ENCODE results near the gene TFDP2. TPM values are rescaled to one million over a fixed set of nuclear protein-coding genes. Genes with fewer than 3 reads are reported as not detected.
A peak's percentile ranks its signal among the peaks of the same experiment; 100 is the strongest.

Gene TFDP2
- total and polyA plus RNA-seq, 10 of the 15 experiments (the other 5 are each of a cell fraction or from before 2014, with no cell fraction given): 28.3 to 100 (median 49.7) TPM

DNA sequence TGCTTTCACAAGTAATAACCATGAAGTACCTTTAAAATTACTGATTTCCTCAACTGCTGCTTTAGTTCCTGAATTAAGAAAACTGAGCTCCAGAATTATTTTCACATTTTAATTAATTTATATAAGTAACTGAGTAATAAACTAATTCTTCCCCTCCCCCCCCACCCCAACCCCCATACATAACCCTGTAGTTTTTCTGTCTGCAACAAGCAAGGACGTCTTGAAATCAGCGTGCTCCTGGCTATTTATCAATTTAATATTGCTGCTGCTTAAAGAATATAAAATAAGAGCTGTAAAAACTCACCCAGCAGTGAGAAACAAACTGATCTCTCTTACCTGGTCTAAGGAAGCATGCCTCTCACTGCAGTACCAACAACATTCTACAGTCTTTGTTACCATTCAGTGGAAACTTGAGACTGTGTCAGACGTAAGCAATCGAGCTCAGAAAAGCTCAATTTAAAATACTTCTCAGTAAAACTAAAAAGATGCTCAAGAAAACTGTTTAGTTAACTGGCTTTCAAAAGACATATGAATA is 121.0 kb downstream of the TFDP2 start:
- CTCF ChIA-PET: interaction anchor here (0.8 to 1.7 kb wide), 9 partner anchors 9 to 251 kb away, joined by 3 to 5 read pairs (median 3); no protein-coding TSS in a partner anchor
- RAD21 ChIA-PET (ENCODE audit: unreplicated experiment): interaction anchor here (0.6 to 2.0 kb wide), 10 partner anchors 7 to 691 kb away, joined by 3 to 5 read pairs (median 3); no protein-coding TSS in a partner anchor
- Histone ChIP-seq H3K36me3 (ENCODE audit: control insufficient read depth in 2 of 2, insufficient read depth in 2 of 2, low read length in 1 of 2) (0 out of 4 replicates have a peak, but pooled peaks cover 0 to 3% of the 10 kb centered on the region in 2 experiments), H3K27me3 (replicated peaks in 1 of 2; ENCODE audit: control insufficient read depth in 2 of 2, insufficient read depth in 2 of 2, low read length in 1 of 2) (no peaks in the 10 kb centered on the region), H3K9me3 (replicated peaks; ENCODE audit: control insufficient read depth, insufficient read depth, low read length) (no peaks in the 10 kb centered on the region), H2AFZ (ENCODE audit: control insufficient read depth, low read depth, low read length) (peak overlapping the region; percentile 65), H3K9ac (ENCODE audit: control insufficient read depth, insufficient read depth, low read length) (peak overlapping the region; percentile 58), H4K20me1 (ENCODE audit: control insufficient read depth, insufficient read depth) (no peaks in the 10 kb centered on the region), H3K79me2 (ENCODE audit: control insufficient read depth, insufficient read depth, low read length) (peaks cover 20% of the 10 kb centered on the region), H3K4me3 (peak overlapping the region; percentile 68), H3K4me2 (ENCODE audit: control insufficient read depth, insufficient read depth) (peak overlapping the region; percentile 56; the same call in 1 of the 2 replicates), H3K4me1 (ENCODE audit: control insufficient read depth, insufficient read depth, low read length) (peaks cover 4% of the 10 kb centered on the region; the same call in 1 of the 2 replicates), H3K27ac (ENCODE audit: control insufficient read depth, insufficient read depth) (peak overlapping the region; percentile 39)
- WGBS (ENCODE audit: insufficient coverage, insufficient replicate concordance, low lambda C conversion rate, missing lambda C conversion rate): under 1% methylated on average over 4 of the region's 4 CpGs
- FAIRE-seq (peak; percentile 98), DNase-seq (ENCODE audit: low read depth, low spot score) (peak; percentile 71), ATAC-seq (peak; percentile 88)
- in situ Hi-C loops (cut with MboI): no loop called here
- POLR2A ChIA-PET: interaction anchor here (0.6 to 1.3 kb wide), 4 partner anchors 119 to 973 kb away, joined by 3 to 4 read pairs (median 4); partner anchors contain the start of gene U2SURP
- no TSS peak for BruUV-seq (replicated peaks)
- intact Hi-C loops (cut with micrococcal nuclease; ENCODE audit: unreplicated experiment): loop anchor here (5.0 kb wide), 2 partner anchors 66 to 199 kb away; partner anchors contain the start of gene GK5
- SMC1A ChIA-PET (ENCODE audit: uncharacterized antibody, unreplicated experiment): interaction anchor here (0.6 to 2.8 kb wide), 14 partner anchors 8 to 182 kb away, joined by 3 to 12 read pairs (median 4); no protein-coding TSS in a partner anchor
- TF ChIP-seq SP1 (IDR thresholded peaks at IDR 0.05; ENCODE audit: low read depth, low read length) (no peak), SIN3A (IDR thresholded peaks at IDR 0.05; ENCODE audit: low read depth, low read length) (peak; percentile 66; the same call in 1 of the 2 replicates), MLLT1 (IDR thresholded peaks at IDR 0.05) (peak; percentile 100), ZBED1 (IDR thresholded peaks at IDR 0.05; ENCODE audit: borderline replicate concordance) (0 out of 2 replicates have a peak, but pooled peaks have one; percentile 20), MEF2B (IDR thresholded peaks at IDR 0.05; ENCODE audit: partially characterized antibody, poor library complexity, severe bottlenecking) (no peak), TAF1 (IDR thresholded peaks at IDR 0.05; ENCODE audit: borderline replicate concordance, low read depth, low read length) (peak; percentile 42; the same call in 1 of the 2 replicates), IRF4 (IDR thresholded peaks at IDR 0.05; ENCODE audit: low read depth, low read length) (0 out of 2 replicates have a peak, but pooled peaks have one; percentile 20), POLR2AphosphoS5 (IDR thresholded peaks at IDR 0.05; ENCODE audit: low read length) (0 out of 2 replicates have a peak, but pooled peaks have one; percentile 43), POLR2A (IDR thresholded peaks at IDR 0.05; ENCODE audit: low read depth, low read length) (peak; percentile 37; the same call in 1 of the 2 replicates), YY1 (IDR thresholded peaks at IDR 0.05; ENCODE audit: low read depth, low read length) (0 out of 2 replicates have a peak, but pooled peaks have one; percentile 17), MXI1 (IDR thresholded peaks at IDR 0.05; ENCODE audit: low read depth, low read length) (peak; percentile 94), ATF3 (IDR thresholded peaks at IDR 0.05; ENCODE audit: borderline replicate concordance, extremely low read depth, low read depth, low read length) (no peak), SMAD5 (IDR thresholded peaks at IDR 0.05; ENCODE audit: low read depth) (no peak), JUND (IDR thresholded peaks at IDR 0.05; ENCODE audit: low read depth, low read length) (no peak), GATAD2B (conservative IDR thresholded peaks at IDR 0.05; ENCODE audit: low read depth) (no peak), NR2C2 (IDR thresholded peaks at IDR 0.05; ENCODE audit: borderline replicate concordance, control insufficient read depth, insufficient read length, low read depth) (peak; percentile 44), CUX1 (IDR thresholded peaks at IDR 0.05; ENCODE audit: insufficient replicate concordance, low read depth, low read length) (peak; percentile 44)
